Right lobe of liver (tissue), 6 donors: ENCODE results near the gene METTL1. TPM values are rescaled to one million over a fixed set of nuclear protein-coding genes. Genes with fewer than 3 reads are reported as not detected.
"Not testable (repeated sequence)": the region's sequence is repeated elsewhere in the genome, so short reads cannot be mapped to it uniquely, and the experiment has no call there.

ENCODE experiments used
- ATAC-seq, 4 donors: fragments of 200-7000 bp; cut with Tn5 transposase; one replicate each; pipeline ENCODE4 v1.9.1; 2020; ENCODE audit warnings: mild to moderate bottlenecking in 4 of 4, moderate library complexity in 4 of 4
- DNase-seq, 3 donors: peaks; one replicate each; pipeline ENCODE4 v3.0.0-alpha.2; 2020
- H3K27ac ChIP-seq, 3 donors: fragments of 200-600 bp; one replicate each; pipeline ENCODE4 v1.8.0; 2022
- H3K27me3 ChIP-seq, 2 donors: fragments of 200-600 bp; one replicate each; pipeline ENCODE4 v1.8.0; 2022
- H3K36me3 ChIP-seq, 4 donors: fragments of 200-600 bp; sonication (generic) in 1 of 4; one replicate each; pipeline versions ENCODE4 v1.5.1 to v1.8.0; 2017 to 2022; ENCODE audit warnings: control low read depth in 1 of 4
- H3K4me1 ChIP-seq, 4 donors: fragments of 200-600 bp; sonication (generic) in 1 of 4; one replicate each; pipeline versions ENCODE4 v1.5.1 to v1.8.0; 2017 to 2022; ENCODE audit warnings: control low read depth in 1 of 4
- H3K4me3 ChIP-seq, 3 donors: fragments of 200-600 bp; one replicate each; pipeline ENCODE4 v1.8.0; 2022
- H3K9me3 ChIP-seq, 4 donors: fragments of 200-600 bp; sonication (generic) in 1 of 4; one replicate each; pipeline versions ENCODE4 v1.5.1 to v1.8.0; 2017 to 2022; ENCODE audit warnings: control low read depth in 1 of 4
- CTCF ChIP-seq, 4 donors: fragments of 200-600 bp in 3 of 4; fragments of 450-650 bp in 1 of 4; IDR thresholded peaks; one replicate each; pipeline versions ENCODE4 v1.5.1 to v1.8.0; 2016 to 2022; ENCODE audit warnings: antibody characterized with exemption in 4 of 4, mild to moderate bottlenecking in 2 of 4
- POLR2A ChIP-seq: fragments of 450-650 bp; IDR thresholded peaks from one replicate; pipeline ENCODE4 v1.6.1; 2017; ENCODE audit warnings: antibody characterized with exemption, mild to moderate bottlenecking
- WGBS: methylation state at CpG from one replicate; pipeline ENCODE4 v1.1.6; 2018; ENCODE audit warnings: low coverage, low lambda C conversion rate; ENCODE audit not compliant: insufficient coverage; ENCODE audit errors: missing lambda C conversion rate; 5-methylcytosine and 5-hydroxymethylcytosine counted together
- intact Hi-C, 2 donors: fragments of 100-400 bp; cut with DNase I; formaldehyde crosslinking; loops; one replicate each; pipeline versions ENCODE4 v1.11.2 to v1.14.1; 2022
- long read RNA-seq: library from polyadenylated mRNA; unstranded; transcript quantifications from one replicate; pipeline ENCODE4 v2.0.0, GENCODE V29; 2019
- total RNA-seq, 6 experiments: library from RNA; depleted of rRNA in 2 of 6; stranded (reverse); fragments of >200 nt in 2 of 6; fragmentation: NEBNext Ultra II Directional in 3 of 6; extraction: Animal tissue kit (Norgen Biotek cat#: 25700) in 3 of 6; gene quantifications; one replicate each; pipeline versions ENCODE4 v1.1.0 to v1.2.4, GENCODE V29; 2016 to 2023
- donor health status: DM: no; HTN: yes; CAD: no.
- donor health status: DM: no; HTN: no; CAD: no.
- donor health status: DM: no; HTN: no; CAD: no.
- donor health status: DM: no; HTN: yes; CAD: no.
- donor health status: DM: no; HTN: yes; CAD: no.

METTL1 gene
- 10 to 100 TPM in 5 of 6 experiments, 1 to 10 TPM in 1; 9.7 to 13.6 (median 10.3) TPM for total RNA-seq
- long read RNA-seq: 0 reads

GRCh38 chr12:57771873-57772428 lies at the start of gene METTL1:
METTL1 (minus strand) TSS chr12:57772105; CDS start chr12:57772083, 22 bp downstream.
- no peaks in the 10 kb centered on the region for H3K9me3 ChIP-seq
- peak within 1 kb of the TSS; percentile 75 to 96 (median 75) for H3K27ac ChIP-seq
- H3K4me1 ChIP-seq: peaks cover 2 to 11% (median 7%) of the 10 kb centered on the region in 4 donors
- no peaks in the 10 kb centered on the region for H3K27me3 ChIP-seq
- peak within 1 kb of the TSS; percentile 72 to 88 (median 79) for H3K4me3 ChIP-seq
- intact Hi-C loops: no loop called here
- peak; percentile 93 to 95 (median 95) for DNase-seq
- H3K36me3 ChIP-seq: no peaks in the 10 kb centered on the region
- peak; percentile 78 for TF ChIP-seq POLR2A
- TF ChIP-seq CTCF (IDR thresholded peaks at IDR 0.05): no peak
- ATAC-seq: peak; percentile 92 to 96 (median 94)
- 0% methylated on average over 22 of the region's 28 CpGs for WGBS

- peaks cover 0 to 32% (median 6%) of the 10 kb centered on the region in 4 donors for H3K4me1 ChIP-seq
- peaks cover 6 to 43% (median 37%) of the 10 kb centered on the region in 4 donors for H3K36me3 ChIP-seq
- WGBS: 75% methylated on average over 5 of the region's 5 CpGs
- H3K27ac ChIP-seq, intact Hi-C loops, H3K27me3 ChIP-seq, H3K9me3 ChIP-seq, ATAC-seq, DNase-seq, H3K4me3 ChIP-seq: not testable (repeated sequence)
Observed at GRCh38 chr12:57821015-57821414, 49.1 kb upstream of the METTL1 start.

- 43% methylated on average over 8 of the region's 8 CpGs for WGBS
- H3K27me3 ChIP-seq, DNase-seq, intact Hi-C loops, H3K27ac ChIP-seq, H3K9me3 ChIP-seq, H3K4me3 ChIP-seq: not testable (repeated sequence)
- peak in 2 of 4 donors; percentile 5 to 33 for ATAC-seq
- H3K4me1 ChIP-seq: peaks cover 0 to 32% (median 6%) of the 10 kb centered on the region in 4 donors
- H3K36me3 ChIP-seq: peaks cover 6 to 34% (median 29%) of the 10 kb centered on the region in 4 donors
Observed at GRCh38 chr12:57820119-57820518, 48.2 kb upstream of the METTL1 start.

GRCh38 chr12:57817990-57818331 lies 46.1 kb upstream of the METTL1 start:
- ATAC-seq, H3K4me3 ChIP-seq, H3K9me3 ChIP-seq, intact Hi-C loops, H3K27ac ChIP-seq, DNase-seq, H3K27me3 ChIP-seq: not testable (repeated sequence)
- WGBS: 86% methylated on average over 2 of the region's 3 CpGs
- H3K4me1 ChIP-seq: peaks cover 0 to 43% (median 6%) of the 10 kb centered on the region in 4 donors
- H3K36me3 ChIP-seq: peaks cover 0 to 12% (median 11%) of the 10 kb centered on the region in 4 donors

- Histone ChIP-seq H3K27me3 (no peaks in the 10 kb centered on the region), H3K27ac (peak overlapping the region in 1 of 3 donors; percentile 29), H3K9me3 (no peaks in the 10 kb centered on the region), H3K4me1 (peaks cover 0 to 43% (median 5%) of the 10 kb centered on the region in 4 donors), H3K4me3 (no peak overlapping the region), H3K36me3 (peaks cover 0 to 7% (median 6%) of the 10 kb centered on the region in 4 donors)
- ATAC-seq (no peak), DNase-seq (no peak)
- intact Hi-C loops: no loop called here
- TF ChIP-seq CTCF (IDR thresholded peaks at IDR 0.05): no peak
- no peak for TF ChIP-seq POLR2A
- WGBS: 74% methylated on average over 5 of the region's 8 CpGs
Observed at GRCh38 chr12:57817261-57817989, 45.5 kb upstream of the METTL1 start.

- intact Hi-C loops: no loop called here
- H3K4me3 ChIP-seq: no peak overlapping the region
- H3K27me3 ChIP-seq: no peaks in the 10 kb centered on the region
- TF ChIP-seq CTCF (IDR thresholded peaks at IDR 0.05): no peak
- WGBS: 47% methylated on average over 3 of the region's 5 CpGs
- H3K9me3 ChIP-seq: no peaks in the 10 kb centered on the region
- H3K4me1 ChIP-seq: peaks cover 0 to 43% (median 2%) of the 10 kb centered on the region in 4 donors
- ATAC-seq (peak; percentile 19 to 43 (median 26)), DNase-seq (no peak)
- peaks cover 0 to under 1% (median under 1%) of the 10 kb centered on the region in 4 donors for H3K36me3 ChIP-seq
- no peak overlapping the region for H3K27ac ChIP-seq
Observed at GRCh38 chr12:57816855-57817151, 44.9 kb upstream of the METTL1 start.
